SH-SY5Y (cell line): ENCODE measurements around the gene FBXL7.

Experiments
- GATA2 ChIP-seq: IDR thresholded peaks from 2 replicates; pipeline ENCODE4 v1.6.1; 2011; ENCODE audit warnings: mild to moderate bottlenecking, low read depth, low read length
- GATA3 ChIP-seq: IDR thresholded peaks from 2 replicates; pipeline ENCODE4 v1.6.1; 2011; ENCODE audit warnings: low read depth, mild to moderate bottlenecking, low read length, moderate library complexity

- no peak for TF ChIP-seq GATA3
- TF ChIP-seq GATA2: peak; percentile 49; the same call in 1 of the 2 replicates
These were observed 77.2 kb downstream of the FBXL7 start for GRCh38 chr5:15577132-15577531.
